Tibial artery (tissue), 4 donors: ENCODE data around the gene DHODH.

Source experiments
- DNase-seq, 2 donors: peaks; one replicate each; pipeline ENCODE4 v3.0.0-alpha.2; 2019
- H3K27ac ChIP-seq, 2 donors: fragments of 200-600 bp; sonication (generic) in 1 of 2; 1 replicate in 1 of 2; 2 replicates in 1 of 2; pipeline ENCODE4 v1.5.1; 2018 to 2019; ENCODE audit warnings: mild to moderate bottlenecking in 1 of 2
- H3K27me3 ChIP-seq, 2 donors: fragments of 200-600 bp; sonication (generic) in 1 of 2; one replicate each; pipeline versions ENCODE4 v1.5.1 to v1.6.0; 2016 to 2019
- H3K36me3 ChIP-seq, 3 donors: fragments of 200-600 bp; sonication (generic) in 2 of 3; one replicate each; pipeline ENCODE4 v1.5.1; 2016 to 2019; ENCODE audit warnings: mild to moderate bottlenecking in 2 of 3
- H3K4me1 ChIP-seq, 4 donors: fragments of 200-600 bp; sonication (generic) in 2 of 4; 1 replicate in 3 of 4; 2 replicates in 1 of 4; pipeline ENCODE4 v1.5.1; 2016 to 2019
- H3K4me3 ChIP-seq, 2 donors: fragments of 200-600 bp; sonication (generic) in 1 of 2; 1 replicate in 1 of 2; 2 replicates in 1 of 2; pipeline ENCODE4 v1.5.1; 2018 to 2019; ENCODE audit warnings: mild to moderate bottlenecking in 2 of 2
- H3K9me3 ChIP-seq, 3 donors: fragments of 200-600 bp; sonication (generic) in 1 of 3; one replicate each; pipeline ENCODE4 v1.5.1; 2016 to 2019
- intact Hi-C: fragments of 100-400 bp; cut with DNase I; formaldehyde crosslinking; loops from one replicate; pipeline ENCODE4 v1.15.0; 2023; ENCODE audit warnings: low total_unique reads
- TF ChIP-seq, protein P1 (sequence below), 2 experiments: fragments of 200-600 bp in 1 of 2; fragments of 450-650 bp in 1 of 2; IDR thresholded peaks; one replicate each; pipeline ENCODE4 v1.5.1; 2017 to 2019; ENCODE audit warnings: antibody characterized with exemption in 2 of 2, mild to moderate bottlenecking in 1 of 2, moderate library complexity in 1 of 2

DHODH gene

DNA sequence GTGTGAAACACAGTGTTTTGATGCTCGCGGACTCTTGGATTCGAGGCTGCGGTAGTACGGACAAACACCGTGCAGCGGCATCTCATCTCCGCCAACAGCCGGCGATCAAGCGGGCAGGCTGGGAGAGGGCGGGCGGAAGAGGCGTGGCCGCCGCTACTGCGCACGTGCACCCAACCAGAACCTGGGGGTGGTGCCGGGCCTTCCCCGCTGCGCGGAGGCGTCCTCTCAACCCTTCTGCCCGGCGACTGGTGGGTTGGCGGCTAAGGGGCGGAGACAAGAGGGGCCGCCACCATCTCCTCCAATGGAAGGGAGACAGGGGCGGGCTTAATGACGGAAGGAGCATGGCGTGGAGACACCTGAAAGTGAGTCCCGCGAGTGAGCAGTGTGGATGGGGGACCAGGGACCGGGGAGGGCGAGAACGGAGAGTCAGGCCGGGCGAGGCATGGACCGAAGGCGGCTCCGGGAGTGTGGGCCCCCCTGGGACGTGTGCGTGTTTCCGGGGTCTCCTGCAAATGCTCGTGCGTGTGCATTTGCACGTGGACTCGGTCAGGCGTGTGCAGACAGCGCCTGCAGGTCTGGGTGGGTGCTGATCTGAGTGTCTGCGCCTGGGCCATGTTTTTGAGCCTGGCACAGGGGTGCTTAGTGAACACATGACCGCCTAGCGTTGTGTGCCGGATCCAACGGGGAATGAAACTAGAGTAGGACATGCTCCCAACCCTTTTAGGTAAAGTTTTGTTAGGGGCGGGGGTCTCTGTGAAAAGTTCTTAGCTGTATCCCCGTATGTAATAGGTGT, at the start of gene DHODH:
DHODH (plus strand) TSS at position 321 of the 793 bp plus-strand sequence; CDS start at position 342, 21 bp downstream.
- TF ChIP-seq, protein P1, sequence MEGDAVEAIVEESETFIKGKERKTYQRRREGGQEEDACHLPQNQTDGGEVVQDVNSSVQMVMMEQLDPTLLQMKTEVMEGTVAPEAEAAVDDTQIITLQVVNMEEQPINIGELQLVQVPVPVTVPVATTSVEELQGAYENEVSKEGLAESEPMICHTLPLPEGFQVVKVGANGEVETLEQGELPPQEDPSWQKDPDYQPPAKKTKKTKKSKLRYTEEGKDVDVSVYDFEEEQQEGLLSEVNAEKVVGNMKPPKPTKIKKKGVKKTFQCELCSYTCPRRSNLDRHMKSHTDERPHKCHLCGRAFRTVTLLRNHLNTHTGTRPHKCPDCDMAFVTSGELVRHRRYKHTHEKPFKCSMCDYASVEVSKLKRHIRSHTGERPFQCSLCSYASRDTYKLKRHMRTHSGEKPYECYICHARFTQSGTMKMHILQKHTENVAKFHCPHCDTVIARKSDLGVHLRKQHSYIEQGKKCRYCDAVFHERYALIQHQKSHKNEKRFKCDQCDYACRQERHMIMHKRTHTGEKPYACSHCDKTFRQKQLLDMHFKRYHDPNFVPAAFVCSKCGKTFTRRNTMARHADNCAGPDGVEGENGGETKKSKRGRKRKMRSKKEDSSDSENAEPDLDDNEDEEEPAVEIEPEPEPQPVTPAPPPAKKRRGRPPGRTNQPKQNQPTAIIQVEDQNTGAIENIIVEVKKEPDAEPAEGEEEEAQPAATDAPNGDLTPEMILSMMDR (IDR thresholded peaks at IDR 0.05), result no peak
- Histone ChIP-seq H3K4me3 (peak within 1 kb of the TSS; percentile 81 to 97), H3K27ac (peak within 1 kb of the TSS; percentile 67 to 69), H3K9me3 (no peaks in the 10 kb centered on the region), H3K27me3 (no peaks in the 10 kb centered on the region), H3K4me1 (peaks cover 0 to 5% (median 2%) of the 10 kb centered on the region in 4 donors), H3K36me3 (peaks cover 0 to 7% (median 7%) of the 10 kb centered on the region in 3 donors)
- intact Hi-C loops, result no loop called here
- DNase-seq, result peak; percentile 97 to 99

DNA sequence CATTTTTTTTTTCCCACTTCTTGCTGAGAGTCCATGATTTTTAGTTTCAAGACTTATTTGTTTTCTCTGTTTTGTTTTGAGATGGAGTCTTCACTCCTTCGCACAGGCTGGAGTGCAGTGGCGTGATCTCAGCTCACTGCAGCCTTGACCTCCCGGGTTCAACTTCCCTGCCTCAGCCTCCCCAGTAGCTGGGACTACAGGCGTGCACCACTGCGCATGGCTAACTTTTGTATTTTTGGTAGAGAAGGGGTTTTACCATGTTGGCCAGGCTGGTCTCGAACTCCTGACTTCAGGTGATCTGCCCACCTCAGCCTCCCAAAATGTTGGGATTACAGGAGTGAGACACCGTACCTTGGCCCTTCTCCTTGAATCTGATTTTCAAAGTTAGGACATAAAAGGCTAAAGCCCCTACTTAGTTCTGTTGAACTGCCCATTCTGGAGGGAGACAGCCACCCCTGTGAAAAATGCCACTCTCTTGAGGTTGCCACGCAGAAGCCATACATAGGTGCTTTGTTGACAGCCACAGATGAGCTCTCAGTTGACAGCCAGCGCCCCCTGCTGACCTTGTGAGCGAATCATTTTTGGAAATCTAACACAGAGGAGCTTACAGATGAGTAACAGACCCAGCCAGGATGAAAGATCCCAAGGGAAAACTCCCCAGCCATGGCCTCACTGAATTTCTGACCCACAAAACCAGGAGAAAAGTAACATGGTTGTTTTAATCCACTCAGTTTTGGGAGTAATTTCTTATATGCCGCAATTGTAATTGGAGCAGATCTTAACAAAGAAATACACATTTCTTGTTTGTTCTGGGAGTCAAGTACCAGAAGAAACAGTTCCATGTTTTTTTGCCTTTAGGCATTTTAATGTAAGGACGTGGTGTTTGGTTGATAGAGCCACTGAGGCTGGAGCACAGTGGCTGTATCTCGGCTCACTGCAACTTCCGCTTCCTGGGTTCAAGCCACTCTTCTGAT, 47.2 kb upstream of the DHODH start:
- no peaks in the 10 kb centered on the region for H3K36me3 ChIP-seq
- no peak overlapping the region for H3K4me3 ChIP-seq
- TF ChIP-seq, protein P1 (IDR thresholded peaks at IDR 0.05), result peak; percentile 67 to 74
- no peak overlapping the region for H3K27ac ChIP-seq
- H3K9me3 ChIP-seq, result no peaks in the 10 kb centered on the region
- intact Hi-C loops, result loop anchor here (2.0 kb wide), 1 partner anchor 79 kb away; no protein-coding TSS in a partner anchor
- peak; percentile 80 to 87 for DNase-seq
- H3K27me3 ChIP-seq, result no peaks in the 10 kb centered on the region
- H3K4me1 ChIP-seq, result no peaks in the 10 kb centered on the region

DNA sequence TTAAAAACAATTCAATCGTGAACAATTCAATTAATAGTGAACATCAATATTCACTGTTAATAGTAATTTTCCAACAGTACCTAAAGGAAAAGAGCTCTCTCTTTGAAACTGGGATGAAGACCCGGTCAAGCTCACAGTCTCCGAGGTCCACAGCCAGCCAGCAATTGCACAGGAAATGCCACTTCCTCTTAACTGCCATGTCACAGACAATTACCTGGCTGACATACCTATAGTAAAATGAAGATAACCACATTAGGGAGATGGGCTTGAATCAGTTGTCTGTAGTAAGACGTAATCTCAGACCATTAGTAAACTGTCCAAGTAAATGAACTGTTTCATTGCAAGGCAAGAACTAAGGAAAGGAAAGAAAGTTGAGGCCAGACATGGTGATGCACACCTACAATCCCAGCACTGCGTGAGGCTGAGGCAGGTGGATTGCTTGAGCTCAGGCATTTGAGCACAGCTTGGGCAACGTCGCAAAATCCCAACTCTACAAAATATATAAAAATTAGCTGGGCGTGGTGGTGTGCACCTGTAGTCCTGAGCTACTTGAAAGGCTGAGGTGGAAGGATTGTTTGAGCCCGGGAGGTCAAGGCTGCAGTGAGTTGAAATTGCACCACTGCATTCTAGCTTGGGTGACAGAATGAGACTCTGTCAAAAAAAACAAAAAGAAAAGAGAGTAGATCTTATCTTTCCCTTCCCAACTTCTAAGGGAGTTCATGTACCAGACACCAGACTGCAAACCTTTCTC, 45.2 kb upstream of the DHODH start:
- H3K4me1 ChIP-seq, result no peaks in the 10 kb centered on the region
- H3K36me3 ChIP-seq, result no peaks in the 10 kb centered on the region
- H3K9me3 ChIP-seq, result no peaks in the 10 kb centered on the region
- intact Hi-C loops, result no loop called here
- TF ChIP-seq, protein P1 (IDR thresholded peaks at IDR 0.05), result no peak
- H3K27me3 ChIP-seq, result peaks cover 0 to 4% of the 10 kb centered on the region in 2 donors
- DNase-seq, result no peak
- H3K27ac ChIP-seq, result no peak overlapping the region
- no peak overlapping the region for H3K4me3 ChIP-seq

DNA sequence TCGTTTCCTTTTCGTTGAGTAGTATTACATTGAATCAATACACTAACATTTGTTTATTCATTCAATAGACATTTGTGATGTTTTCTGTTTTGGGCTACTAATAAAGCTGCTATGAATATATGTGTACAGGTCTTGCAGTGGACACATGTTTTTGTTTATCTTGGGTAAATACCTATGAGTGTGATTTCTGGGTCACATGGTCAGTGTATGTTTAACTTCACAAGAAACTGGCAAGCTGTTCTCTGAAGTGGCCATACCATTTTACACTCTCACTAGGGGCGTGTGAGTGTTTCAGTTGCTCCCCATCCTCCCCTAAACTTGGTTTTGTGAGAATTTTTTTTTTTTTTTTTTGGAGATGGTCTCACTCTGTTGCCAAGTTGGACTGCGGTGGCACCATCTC, 43.3 kb upstream of the DHODH start:
- Histone ChIP-seq H3K4me1 (no peaks in the 10 kb centered on the region), H3K27ac (no peak overlapping the region), H3K9me3 (no peaks in the 10 kb centered on the region), H3K27me3 (peaks cover 0 to 4% of the 10 kb centered on the region in 2 donors), H3K4me3 (no peak overlapping the region), H3K36me3 (no peaks in the 10 kb centered on the region)
- DNase-seq, result no peak
- TF ChIP-seq, protein P1 (IDR thresholded peaks at IDR 0.05), result no peak
- intact Hi-C loops, result no loop called here

DNA sequence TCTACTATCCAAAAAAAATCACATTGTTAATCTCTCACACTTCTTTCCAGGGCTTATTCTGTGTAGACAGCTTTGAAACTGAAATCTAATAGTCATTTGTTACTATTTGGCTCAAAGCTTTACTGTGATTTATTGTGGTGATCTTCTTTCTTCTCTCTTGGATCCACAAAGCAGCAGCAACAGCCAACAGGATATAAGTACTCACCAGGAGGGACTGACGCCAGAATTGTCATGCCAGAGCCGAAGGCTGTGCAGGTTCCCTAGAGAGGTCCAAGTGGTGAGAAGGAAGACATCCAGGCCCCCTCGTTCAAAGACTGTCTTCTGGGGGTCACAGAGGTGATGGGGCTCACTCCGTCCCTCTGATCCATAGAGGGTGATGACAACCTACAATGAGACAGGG, 41.6 kb upstream of the DHODH start:
- H3K4me3 ChIP-seq, result no peak overlapping the region
- H3K9me3 ChIP-seq, result no peaks in the 10 kb centered on the region
- no peak overlapping the region for H3K27ac ChIP-seq
- H3K4me1 ChIP-seq, result no peaks in the 10 kb centered on the region
- peaks cover 0 to 4% of the 10 kb centered on the region in 2 donors for H3K27me3 ChIP-seq
- DNase-seq, result no peak
- no peaks in the 10 kb centered on the region for H3K36me3 ChIP-seq
- TF ChIP-seq, protein P1 (IDR thresholded peaks at IDR 0.05), result no peak
- intact Hi-C loops, result no loop called here
